ENCODE measurements around the gene ZFYVE28. TPM values are rescaled to one million over a fixed set of nuclear protein-coding genes. Genes with fewer than 3 reads are reported as not detected.

ZFYVE28 gene
- total and polyA plus RNA-seq, 2 donors from 2014 or later, result 8.0 to 18.9 TPM

DNA sequence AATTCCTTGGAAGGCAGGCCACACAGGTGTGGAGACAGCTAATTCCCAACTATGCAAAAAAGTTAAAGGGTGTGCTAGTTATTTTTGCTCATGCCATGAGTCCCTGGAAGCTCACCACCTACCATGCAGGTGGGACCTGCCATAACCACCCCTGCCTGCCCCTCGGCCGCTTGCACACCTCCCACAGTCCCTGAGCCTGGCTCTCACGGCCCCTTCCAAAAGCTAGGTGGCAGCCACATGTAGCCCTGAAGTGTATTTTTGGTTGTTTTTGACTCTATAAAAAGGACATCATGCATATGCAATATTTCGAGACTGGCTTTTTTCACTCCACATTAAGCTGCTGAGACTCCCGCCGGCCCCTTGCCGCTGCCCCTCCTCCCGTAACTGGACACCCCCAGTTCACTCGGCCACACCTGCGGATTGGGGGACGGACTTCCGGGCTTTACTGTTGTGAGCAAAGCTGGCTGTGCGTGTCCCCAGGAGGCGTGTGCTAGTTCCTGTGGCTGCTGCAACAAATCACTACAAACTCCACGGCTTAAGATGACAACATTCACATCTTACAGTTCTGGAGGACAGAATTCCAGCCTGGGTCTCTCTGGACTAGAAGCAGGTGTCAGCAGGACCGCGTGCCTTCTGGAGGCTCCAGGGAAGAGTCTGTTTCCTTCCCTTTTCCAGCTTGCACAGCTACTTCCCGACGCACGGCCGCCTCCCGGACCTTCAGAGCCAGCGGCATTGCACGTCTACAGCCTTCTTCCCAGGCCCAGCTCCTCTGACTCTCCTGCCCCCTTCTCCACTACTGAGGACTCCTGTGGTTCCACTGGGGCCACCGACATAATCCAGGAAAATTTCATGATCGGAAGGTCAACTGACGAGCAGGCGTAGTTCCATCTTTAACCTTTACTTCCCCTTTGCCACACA, 24.8 kb downstream of the ZFYVE28 start:
- Histone ChIP-seq H3K36me3 (ENCODE audit: control insufficient read depth in 2 of 3, insufficient read depth in 3 of 3, low read length in 3 of 3) (no peaks in the 10 kb centered on the region), H3K27ac (ENCODE audit: low read depth in 2 of 2, low read length in 2 of 2) (no peak overlapping the region), H3K9me3 (ENCODE audit: control insufficient read depth in 2 of 3, insufficient read depth in 1 of 3, low read length in 3 of 3) (no peaks in the 10 kb centered on the region), H3K4me1 (ENCODE audit: control insufficient read depth in 2 of 3, insufficient read depth in 2 of 3, low read depth in 1 of 3, low read length in 3 of 3) (peaks cover 0 to 8% (median 0%) of the 10 kb centered on the region in 3 donors), H3K4me3 (ENCODE audit: low read length in 3 of 3) (peak overlapping the region in 2 of 3 donors; percentile 33 to 53), H3K9ac (ENCODE audit: low read length in 3 of 3) (peak overlapping the region in 1 of 3 donors; percentile 8), H3K27me3 (ENCODE audit: control insufficient read depth, insufficient read depth, low read length) (no peaks in the 10 kb centered on the region)
- TF ChIP-seq CTCF (IDR thresholded peaks at IDR 0.05; ENCODE audit: borderline replicate concordance, extremely low read depth, insufficient read depth), result no peak
- no peak for FAIRE-seq
- DNase-seq, result peak in 4 of 5 donors; percentile 89 to 95 (median 91)
- intact Hi-C loops (cut with DNase I), result no loop called here

GRCh38 chr4:2390784-2391421, 27.5 kb downstream of the ZFYVE28 start:
- H3K4me3 ChIP-seq (ENCODE audit: low read length in 3 of 3), result no peak overlapping the region
- no peak overlapping the region for H3K9ac ChIP-seq (ENCODE audit: low read length in 3 of 3)
- H3K36me3 ChIP-seq (ENCODE audit: control insufficient read depth in 2 of 3, insufficient read depth in 3 of 3, low read length in 3 of 3), result no peaks in the 10 kb centered on the region
- no peak for TF ChIP-seq CTCF (IDR thresholded peaks at IDR 0.05; ENCODE audit: borderline replicate concordance, extremely low read depth, insufficient read depth)
- intact Hi-C loops (cut with DNase I), result no loop called here
- H3K9me3 ChIP-seq (ENCODE audit: control insufficient read depth in 2 of 3, insufficient read depth in 1 of 3, low read length in 3 of 3), result no peaks in the 10 kb centered on the region
- peaks cover 0 to 8% (median 0%) of the 10 kb centered on the region in 3 donors for H3K4me1 ChIP-seq (ENCODE audit: control insufficient read depth in 2 of 3, insufficient read depth in 2 of 3, low read depth in 1 of 3, low read length in 3 of 3)
- DNase-seq, result peak in 3 of 5 donors; percentile 58 to 65 (median 62)
- no peak for FAIRE-seq
- no peaks in the 10 kb centered on the region for H3K27me3 ChIP-seq (ENCODE audit: control insufficient read depth, insufficient read depth, low read length)
- no peak overlapping the region for H3K27ac ChIP-seq (ENCODE audit: low read depth in 2 of 2, low read length in 2 of 2)

DNA sequence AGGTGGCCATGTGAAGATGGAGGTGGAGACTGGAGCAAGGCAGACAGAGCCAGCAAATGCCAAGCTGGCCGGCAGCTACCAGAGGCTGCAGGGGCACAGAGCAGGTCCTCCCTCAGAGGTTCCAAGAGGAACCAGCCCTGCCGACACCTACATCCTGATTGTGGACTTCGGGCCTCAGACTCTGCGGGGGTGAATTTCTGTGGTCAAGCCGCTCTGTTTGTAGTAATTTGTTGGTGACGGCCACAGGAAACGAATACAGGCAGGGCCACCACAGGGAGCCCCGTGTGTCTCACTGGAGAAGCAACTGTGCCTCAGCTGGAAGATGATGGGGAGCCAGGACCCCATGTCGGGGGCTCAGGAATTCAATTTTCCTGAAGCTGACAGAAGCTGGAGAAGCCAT, 28.3 kb downstream of the ZFYVE28 start:
- Histone ChIP-seq H3K4me3 (ENCODE audit: low read length in 3 of 3) (no peak overlapping the region), H3K9me3 (ENCODE audit: control insufficient read depth in 2 of 3, insufficient read depth in 1 of 3, low read length in 3 of 3) (no peaks in the 10 kb centered on the region), H3K27me3 (ENCODE audit: control insufficient read depth, insufficient read depth, low read length) (no peaks in the 10 kb centered on the region), H3K4me1 (ENCODE audit: control insufficient read depth in 2 of 3, insufficient read depth in 2 of 3, low read depth in 1 of 3, low read length in 3 of 3) (peaks cover 0 to 8% (median 0%) of the 10 kb centered on the region in 3 donors), H3K9ac (ENCODE audit: low read length in 3 of 3) (no peak overlapping the region), H3K36me3 (ENCODE audit: control insufficient read depth in 2 of 3, insufficient read depth in 3 of 3, low read length in 3 of 3) (no peaks in the 10 kb centered on the region), H3K27ac (ENCODE audit: low read depth in 2 of 2, low read length in 2 of 2) (no peak overlapping the region)
- no peak for FAIRE-seq
- TF ChIP-seq CTCF (IDR thresholded peaks at IDR 0.05; ENCODE audit: borderline replicate concordance, extremely low read depth, insufficient read depth), result no peak
- intact Hi-C loops (cut with DNase I), result no loop called here
- DNase-seq, result no peak
